IPS-20b (cell line): Measurements from ENCODE around the gene IRF5.

Experiments used
- H3K27ac ChIP-seq: one replicate; pipeline ENCODE4 v1.5.1; 2013; ENCODE audit warnings: low read length
- H3K27me3 ChIP-seq: 2 replicates; pipeline ENCODE4 v1.6.1; 2013; ENCODE audit warnings: mild to moderate bottlenecking, low read length, inconsistent platforms; ENCODE audit not compliant: insufficient read depth
- H3K36me3 ChIP-seq: 2 replicates; pipeline ENCODE4 v1.6.1; 2013; ENCODE audit warnings: low read depth, mild to moderate bottlenecking, inconsistent platforms, low read length, moderate library complexity; ENCODE audit not compliant: insufficient read depth
- H3K4me1 ChIP-seq: 2 replicates; pipeline ENCODE4 v1.6.1; 2013; ENCODE audit warnings: mild to moderate bottlenecking, control low read depth, inconsistent platforms, low read length, moderate library complexity; ENCODE audit not compliant: insufficient read depth
- H3K4me3 ChIP-seq: 2 replicates; pipeline ENCODE4 v1.5.1; 2013; ENCODE audit warnings: mild to moderate bottlenecking, low read length, inconsistent platforms
- H3K9ac ChIP-seq: 2 replicates; pipeline ENCODE4 v1.6.1; 2013; ENCODE audit warnings: low read depth, mild to moderate bottlenecking, inconsistent platforms, low read length, moderate library complexity
- H3K9me3 ChIP-seq: 2 replicates; pipeline ENCODE4 v1.6.1; 2013; ENCODE audit warnings: mild to moderate bottlenecking, low read depth, low read length, inconsistent platforms; ENCODE audit not compliant: insufficient read depth

The IRF5 gene

DNA sequence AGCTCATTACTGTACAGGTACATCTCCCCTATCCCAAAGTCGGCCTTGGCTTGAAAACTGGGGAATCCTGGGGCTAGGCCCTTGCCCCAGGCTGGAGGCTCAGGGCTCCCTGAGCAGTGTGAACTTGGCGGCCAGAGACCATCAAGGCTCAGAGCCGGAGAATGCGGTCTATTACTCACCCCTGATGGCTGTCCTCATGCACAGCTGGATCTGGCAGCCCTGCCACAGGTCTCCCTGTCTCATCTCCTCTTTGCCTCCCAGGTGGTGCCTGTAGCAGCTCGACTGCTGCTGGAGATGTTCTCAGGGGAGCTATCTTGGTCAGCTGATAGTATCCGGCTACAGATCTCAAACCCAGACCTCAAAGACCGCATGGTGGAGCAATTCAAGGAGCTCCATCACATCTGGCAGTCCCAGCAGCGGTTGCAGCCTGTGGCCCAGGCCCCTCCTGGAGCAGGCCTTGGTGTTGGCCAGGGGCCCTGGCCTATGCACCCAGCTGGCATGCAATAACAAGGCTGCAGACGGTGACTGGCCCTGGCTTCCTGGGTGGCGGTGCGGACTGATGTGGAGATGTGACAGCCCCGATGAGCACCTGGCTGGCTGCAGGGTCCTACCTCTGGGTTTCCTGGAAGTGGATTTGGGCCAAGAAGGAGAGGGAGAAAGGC lies 10.7 kb downstream of the IRF5 start:
- H3K9ac ChIP-seq, result no peak overlapping the region
- H3K4me3 ChIP-seq, result no peak overlapping the region
- H3K36me3 ChIP-seq, result peaks cover 20% of the 10 kb centered on the region
- H3K9me3 ChIP-seq, result no peaks in the 10 kb centered on the region
- no peak overlapping the region for H3K27ac ChIP-seq
- H3K27me3 ChIP-seq, result no peaks in the 10 kb centered on the region
- H3K4me1 ChIP-seq, result peaks cover 6% of the 10 kb centered on the region

DNA sequence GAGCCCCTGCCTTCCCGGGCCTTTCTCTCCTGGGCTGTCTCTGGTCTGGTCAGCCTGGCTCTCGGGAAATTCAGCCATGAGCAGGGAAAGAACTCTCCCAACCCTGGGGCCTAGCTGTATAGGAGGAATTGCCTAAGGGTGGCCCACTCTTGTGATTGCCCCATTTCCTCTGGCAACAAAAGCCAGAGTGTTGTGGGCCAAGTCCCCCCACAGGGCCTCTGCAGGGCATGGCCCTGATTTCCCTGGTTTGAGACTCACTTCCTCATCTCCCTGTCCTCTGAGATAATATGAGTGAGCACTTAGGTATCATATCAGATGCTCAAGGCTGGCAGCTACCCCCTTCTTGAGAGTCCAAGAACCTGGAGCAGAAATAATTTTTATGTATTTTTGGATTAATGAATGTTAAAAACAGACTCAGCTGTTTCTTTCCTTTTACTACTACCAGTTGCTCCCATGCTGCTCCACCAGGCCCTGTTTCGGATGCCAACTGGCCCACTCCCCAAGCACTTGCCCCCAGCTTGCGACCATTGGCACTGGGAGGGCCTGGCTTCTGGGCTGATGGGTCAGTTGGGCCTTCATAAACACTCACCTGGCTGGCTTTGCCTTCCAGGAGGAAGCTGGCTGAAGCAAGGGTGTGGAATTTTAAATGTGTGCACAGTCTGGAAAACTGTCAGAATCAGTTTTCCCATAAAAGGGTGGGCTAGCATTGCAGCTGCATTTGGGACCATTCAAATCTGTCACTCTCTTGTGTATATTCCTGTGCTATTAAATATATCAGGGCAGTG lies 11.4 kb downstream of the IRF5 start:
- peaks cover 27% of the 10 kb centered on the region for H3K36me3 ChIP-seq
- no peaks in the 10 kb centered on the region for H3K27me3 ChIP-seq
- no peak overlapping the region for H3K9ac ChIP-seq
- H3K27ac ChIP-seq, result no peak overlapping the region
- no peaks in the 10 kb centered on the region for H3K9me3 ChIP-seq
- peaks cover 7% of the 10 kb centered on the region for H3K4me1 ChIP-seq
- H3K4me3 ChIP-seq, result no peak overlapping the region

DNA sequence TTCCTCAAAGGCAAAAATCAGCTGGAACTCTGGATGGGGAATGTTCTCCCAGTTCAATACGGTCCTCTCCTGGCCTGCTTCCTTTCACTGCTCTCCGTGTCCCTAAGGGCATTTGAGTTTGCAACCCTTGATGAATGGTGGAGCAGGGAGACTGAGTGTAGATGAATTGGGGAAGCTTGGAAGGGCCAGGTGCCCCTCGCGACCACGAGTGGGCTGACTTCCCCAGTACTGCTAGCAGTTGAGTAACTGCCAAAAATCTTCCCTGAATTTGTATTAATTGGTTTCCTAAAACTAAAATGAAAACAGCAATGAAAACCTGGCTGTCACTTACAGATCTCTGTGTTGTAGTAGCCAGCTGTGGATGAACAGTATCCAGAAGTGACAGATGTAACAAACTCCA lies 13.6 kb downstream of the IRF5 start:
- H3K27ac ChIP-seq, result no peak overlapping the region

DNA sequence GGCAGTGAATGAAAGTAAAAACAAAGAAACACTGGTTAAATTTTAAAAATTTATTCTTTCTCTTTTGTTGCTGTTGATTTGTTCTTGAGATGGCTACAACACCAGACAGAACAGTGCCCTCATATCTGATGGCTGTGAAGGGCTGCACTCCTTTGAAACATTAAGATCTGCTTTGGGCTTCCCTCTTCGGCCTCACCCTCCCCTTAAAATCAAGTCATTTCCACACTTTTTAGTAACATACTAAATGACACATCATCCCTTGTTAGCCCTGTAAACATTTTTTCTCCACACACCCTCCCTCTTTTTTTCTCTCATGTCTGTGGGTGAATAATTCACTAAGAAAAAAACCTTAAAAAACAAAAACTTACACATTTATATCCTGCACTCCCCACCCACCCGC lies 16.4 kb downstream of the IRF5 start:
- Histone ChIP-seq H3K4me3 (no peak overlapping the region), H3K4me1 (peaks cover 15% of the 10 kb centered on the region), H3K9ac (no peak overlapping the region), H3K36me3 (peaks cover 72% of the 10 kb centered on the region), H3K9me3 (no peaks in the 10 kb centered on the region), H3K27me3 (no peaks in the 10 kb centered on the region), H3K27ac (no peak overlapping the region)

More for the DNA sequence above, 13.6 kb downstream of the IRF5 start:
- no peak overlapping the region for H3K4me3 ChIP-seq
- no peaks in the 10 kb centered on the region for H3K27me3 ChIP-seq
- H3K9me3 ChIP-seq, result no peaks in the 10 kb centered on the region
- H3K4me1 ChIP-seq, result peaks cover 15% of the 10 kb centered on the region
- H3K9ac ChIP-seq, result no peak overlapping the region
- peaks cover 46% of the 10 kb centered on the region for H3K36me3 ChIP-seq

DNA sequence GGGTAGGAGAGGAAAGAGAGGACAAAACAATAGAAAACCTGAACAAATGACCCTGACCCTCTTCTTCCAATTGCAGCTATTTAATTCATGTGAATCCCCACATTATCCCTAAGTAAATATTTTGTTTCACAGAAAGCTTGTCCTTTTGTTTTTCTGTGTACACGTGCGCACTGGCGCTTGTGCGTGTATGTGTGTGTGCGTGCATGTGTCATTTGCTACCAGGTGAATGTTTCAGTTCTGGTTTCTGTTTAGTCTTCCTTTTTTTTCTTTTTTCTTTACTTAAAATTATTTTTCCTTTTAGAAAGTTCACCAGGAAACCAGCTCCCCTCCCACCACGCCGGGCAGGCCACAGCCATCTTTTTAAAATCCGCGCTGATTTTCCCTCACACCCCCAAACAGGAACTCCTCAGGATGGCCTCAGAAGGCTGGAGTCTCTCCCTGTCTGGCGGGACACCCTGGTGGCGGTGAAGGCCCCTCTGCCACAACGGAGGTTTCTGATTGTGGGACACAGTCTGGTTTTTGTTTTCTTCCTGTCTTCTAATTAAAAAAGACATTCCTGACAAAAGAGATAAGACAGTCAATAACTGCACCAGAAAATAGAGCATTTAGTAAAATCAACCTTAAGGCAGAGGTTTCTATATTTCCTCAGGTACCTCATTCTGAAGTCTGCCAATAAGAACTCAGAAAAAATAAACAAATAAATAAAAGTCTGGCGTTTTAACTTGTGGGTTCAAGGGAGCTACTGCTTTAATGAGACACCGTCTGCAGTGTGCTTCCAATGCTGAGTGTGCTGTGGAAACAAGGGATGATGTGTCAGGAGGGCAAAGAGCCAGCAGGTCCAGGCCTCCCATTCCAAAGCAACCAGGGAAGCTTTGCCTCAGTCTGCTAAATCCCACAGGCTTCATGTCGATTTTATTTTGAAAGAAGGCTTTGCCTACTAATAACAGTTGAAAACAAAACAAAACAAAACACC lies 17.4 kb downstream of the IRF5 start:
- no peak overlapping the region for H3K9ac ChIP-seq
- peaks cover 15% of the 10 kb centered on the region for H3K4me1 ChIP-seq
- H3K27me3 ChIP-seq, result no peaks in the 10 kb centered on the region
- peaks cover 82% of the 10 kb centered on the region for H3K36me3 ChIP-seq
- H3K27ac ChIP-seq, result no peak overlapping the region
- no peaks in the 10 kb centered on the region for H3K9me3 ChIP-seq
- H3K4me3 ChIP-seq, result no peak overlapping the region

DNA sequence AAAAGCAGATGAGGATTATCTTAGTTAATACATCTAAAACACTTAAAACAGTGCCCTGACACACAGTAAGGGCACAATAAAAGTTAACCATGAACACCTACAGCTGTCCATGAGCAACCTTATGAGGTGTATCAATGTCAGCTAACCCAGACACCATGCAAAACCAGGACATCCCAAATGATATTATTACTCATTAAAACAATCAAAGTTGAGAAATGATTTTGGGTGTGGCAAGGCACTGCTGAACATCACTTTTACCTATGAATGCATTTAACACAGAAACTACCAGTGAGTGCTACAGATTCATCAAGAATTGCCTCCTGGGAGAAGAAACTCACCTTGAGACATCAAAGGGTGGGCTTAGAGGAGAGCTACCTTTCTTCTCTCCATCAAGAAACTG lies 18.3 kb downstream of the IRF5 start:
- H3K27me3 ChIP-seq, result no peaks in the 10 kb centered on the region
- H3K9me3 ChIP-seq, result no peaks in the 10 kb centered on the region
- peaks cover 15% of the 10 kb centered on the region for H3K4me1 ChIP-seq
- H3K9ac ChIP-seq, result no peak overlapping the region
- no peak overlapping the region for H3K27ac ChIP-seq
- peaks cover 85% of the 10 kb centered on the region for H3K36me3 ChIP-seq
- no peak overlapping the region for H3K4me3 ChIP-seq

DNA sequence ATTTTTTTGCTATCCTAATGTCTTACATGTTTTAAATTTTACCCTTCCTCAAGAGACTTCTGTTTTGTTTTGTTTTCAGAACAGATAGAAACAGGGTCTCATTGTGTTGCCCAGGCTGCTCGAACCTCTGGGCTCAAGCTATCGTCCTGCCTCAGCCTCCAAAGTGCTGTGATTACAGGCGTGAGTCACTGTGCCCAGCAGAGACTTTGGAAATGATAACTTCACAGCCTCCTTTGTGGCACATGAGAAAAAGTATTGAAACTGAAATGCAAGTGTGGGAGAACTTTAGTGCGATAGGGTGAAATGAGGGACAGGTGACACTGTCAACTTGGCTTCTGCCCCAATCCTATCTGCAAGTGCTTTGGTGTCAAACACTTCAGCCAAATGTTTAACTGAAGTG lies 21.6 kb downstream of the IRF5 start:
- no peak overlapping the region for H3K4me3 ChIP-seq
- H3K9me3 ChIP-seq, result no peaks in the 10 kb centered on the region
- H3K27ac ChIP-seq, result no peak overlapping the region
- peaks cover 7% of the 10 kb centered on the region; the same call in 1 of the 2 replicates for H3K4me1 ChIP-seq
- peaks cover 85% of the 10 kb centered on the region for H3K36me3 ChIP-seq
- H3K9ac ChIP-seq, result no peak overlapping the region
- H3K27me3 ChIP-seq, result no peaks in the 10 kb centered on the region

DNA sequence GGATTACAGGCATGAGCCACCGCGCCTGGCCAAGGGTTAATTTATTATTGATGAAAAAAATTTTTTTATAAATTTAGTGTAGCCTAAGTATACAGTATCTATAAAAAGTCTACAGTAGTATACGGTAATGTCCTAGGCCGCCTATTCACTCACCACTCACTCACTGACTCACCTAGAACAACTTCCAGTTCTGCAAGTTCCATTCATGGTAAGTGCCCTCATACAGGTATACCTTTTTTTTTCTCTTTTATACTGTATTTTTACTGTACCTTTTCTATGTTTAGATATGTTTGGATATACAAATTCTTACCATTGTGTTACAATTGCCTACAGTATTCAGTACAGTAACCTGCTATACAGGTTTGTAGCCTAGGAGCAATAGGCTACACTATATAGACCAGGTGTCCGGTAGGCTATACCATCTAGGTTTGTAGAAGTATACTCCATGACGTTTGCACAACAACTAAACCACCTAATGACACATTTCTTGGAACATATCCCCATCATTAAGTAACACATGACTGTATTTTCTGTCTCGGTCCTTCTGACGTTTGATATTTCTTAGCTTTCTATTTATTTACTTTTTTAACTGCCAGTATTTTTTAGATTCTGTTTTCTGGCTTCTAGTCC lies 23.4 kb downstream of the IRF5 start:
- Histone ChIP-seq H3K4me3 (no peak overlapping the region), H3K4me1 (peaks cover 3% of the 10 kb centered on the region; the same call in 1 of the 2 replicates), H3K27me3 (no peaks in the 10 kb centered on the region), H3K9me3 (no peaks in the 10 kb centered on the region), H3K9ac (no peak overlapping the region), H3K36me3 (peaks cover 86% of the 10 kb centered on the region), H3K27ac (no peak overlapping the region)

DNA sequence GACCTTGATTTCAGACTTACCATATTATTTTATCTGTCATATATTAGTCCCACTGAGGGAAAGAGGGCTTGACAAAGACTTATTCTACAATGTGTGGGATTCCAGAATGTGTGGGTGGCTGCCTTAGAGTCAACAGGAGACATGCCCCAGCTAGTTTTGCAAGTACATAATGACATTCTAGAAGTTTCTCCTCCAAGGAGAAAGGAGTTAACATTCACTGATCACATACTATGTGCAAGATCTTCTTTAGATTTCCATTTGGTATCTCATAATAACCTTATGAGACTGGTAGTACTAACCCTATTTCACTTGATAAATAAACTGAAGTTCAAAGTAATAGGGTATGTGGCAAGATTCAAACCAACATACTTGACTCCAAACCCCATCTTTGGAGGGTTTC lies 25.2 kb downstream of the IRF5 start:
- Histone ChIP-seq H3K9me3 (no peaks in the 10 kb centered on the region), H3K27me3 (no peaks in the 10 kb centered on the region), H3K27ac (no peak overlapping the region), H3K4me3 (no peak overlapping the region), H3K9ac (no peak overlapping the region), H3K4me1 (peaks cover 3% of the 10 kb centered on the region; the same call in 1 of the 2 replicates), H3K36me3 (peaks cover 86% of the 10 kb centered on the region)

DNA sequence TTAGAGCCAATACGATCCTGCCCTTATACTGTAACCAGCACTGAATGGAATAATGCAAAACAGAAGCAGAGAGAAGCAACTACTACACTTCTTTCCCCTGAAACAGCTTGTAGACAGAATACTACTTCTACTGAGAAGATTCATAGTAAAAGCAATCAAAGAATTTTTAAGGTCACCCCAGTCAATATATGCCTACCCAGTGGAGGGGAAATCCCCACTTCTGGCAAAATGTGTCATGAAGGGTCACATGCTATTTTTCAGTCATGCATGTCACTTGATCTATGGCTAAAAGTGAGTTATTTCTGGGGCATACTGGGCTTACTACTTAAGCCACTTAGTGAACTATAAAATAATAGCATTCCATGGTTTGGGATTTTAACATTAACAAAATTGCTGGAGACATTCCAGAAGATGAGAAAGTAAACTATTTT lies 25.6 kb downstream of the IRF5 start:
- Histone ChIP-seq H3K4me1 (peaks cover 3% of the 10 kb centered on the region; the same call in 1 of the 2 replicates), H3K9me3 (no peaks in the 10 kb centered on the region), H3K4me3 (no peak overlapping the region), H3K9ac (no peak overlapping the region), H3K36me3 (peaks cover 88% of the 10 kb centered on the region), H3K27ac (no peak overlapping the region), H3K27me3 (no peaks in the 10 kb centered on the region)

DNA sequence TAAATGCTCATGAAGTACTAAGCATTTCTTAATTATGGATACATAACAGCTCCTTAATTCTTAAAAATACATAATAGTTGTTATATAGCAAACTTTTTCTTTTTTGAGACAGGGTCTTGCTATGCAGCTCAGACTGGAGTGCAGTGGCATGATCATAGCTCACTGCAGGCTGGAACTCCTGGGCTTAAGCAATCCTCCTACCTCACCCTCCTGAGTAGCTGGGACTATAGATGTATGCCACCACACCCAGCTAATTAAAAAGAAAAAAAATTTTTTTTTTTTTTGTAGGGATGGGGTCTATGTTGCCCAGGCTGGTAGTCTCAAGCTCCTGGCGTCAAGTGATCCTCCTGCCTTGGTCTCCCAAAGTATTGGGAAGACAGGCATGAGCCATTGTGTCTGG lies 30.9 kb downstream of the IRF5 start:
- Histone ChIP-seq H3K36me3 (peaks cover 93% of the 10 kb centered on the region), H3K4me1 (peaks cover 3% of the 10 kb centered on the region; the same call in 1 of the 2 replicates), H3K9me3 (no peaks in the 10 kb centered on the region), H3K4me3 (no peak overlapping the region), H3K9ac (no peak overlapping the region), H3K27me3 (no peaks in the 10 kb centered on the region), H3K27ac (no peak overlapping the region)
